Activated CD8-positive, alpha-beta memory T cell treated with anti-CD3 and anti-CD28 coated beads for 48 hours (primary cell): ENCODE measurements around the gene RBM47.

Source experiments
- DNase-seq, 3 experiments: peaks; one replicate each; pipeline ENCODE4 v3.0.0-alpha.2; 2020; ENCODE audit warnings: low read depth in 2 of 3, low spot score in 2 of 3

The RBM47 gene

DNA sequence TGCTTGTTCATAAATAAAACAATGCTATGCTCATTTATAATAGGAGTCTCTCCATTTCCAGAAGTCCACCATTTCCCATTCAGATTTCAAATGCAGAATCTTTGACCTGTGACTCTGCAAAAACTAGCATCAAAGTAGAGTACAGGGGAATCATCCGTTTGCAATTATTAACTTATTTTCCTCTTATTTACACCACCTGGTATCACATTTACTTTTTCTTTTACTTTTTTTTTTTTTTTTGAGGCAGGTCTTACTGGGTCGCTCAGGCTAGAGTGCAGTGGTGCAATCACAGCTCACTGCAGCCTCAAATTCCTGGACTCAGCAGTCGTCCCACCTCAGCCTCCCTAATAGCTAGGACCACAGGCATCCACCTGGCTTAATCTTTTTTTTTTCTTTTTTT is 37.6 kb downstream of the RBM47 start:
- no peak for DNase-seq

DNA sequence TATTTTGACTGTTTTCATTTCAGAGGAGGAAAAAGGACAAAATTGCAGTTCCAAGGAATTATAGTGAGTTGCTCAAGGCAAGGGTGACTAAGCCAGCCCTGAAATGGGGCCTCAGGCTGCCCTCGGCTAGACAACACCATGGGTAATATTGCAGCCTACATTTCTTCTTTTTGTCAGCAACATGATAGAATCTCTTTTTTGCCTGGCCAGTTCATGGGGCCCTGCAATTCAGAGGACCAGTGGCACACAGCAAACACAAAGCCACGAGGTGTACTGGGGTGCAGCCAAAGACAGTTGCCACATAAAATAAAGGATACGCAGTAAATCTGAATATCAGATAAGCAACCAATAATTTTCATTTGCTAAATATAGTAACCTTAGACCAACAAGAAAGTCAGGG is 41.8 kb downstream of the RBM47 start:
- DNase-seq, result no peak

GRCh38 chr4:40587351-40587750 is 42.3 kb downstream of the RBM47 start:
- DNase-seq, result no peak

- DNase-seq, result no peak
Measured at GRCh38 chr4:40586729-40587128, 42.9 kb downstream of the RBM47 start.

DNA sequence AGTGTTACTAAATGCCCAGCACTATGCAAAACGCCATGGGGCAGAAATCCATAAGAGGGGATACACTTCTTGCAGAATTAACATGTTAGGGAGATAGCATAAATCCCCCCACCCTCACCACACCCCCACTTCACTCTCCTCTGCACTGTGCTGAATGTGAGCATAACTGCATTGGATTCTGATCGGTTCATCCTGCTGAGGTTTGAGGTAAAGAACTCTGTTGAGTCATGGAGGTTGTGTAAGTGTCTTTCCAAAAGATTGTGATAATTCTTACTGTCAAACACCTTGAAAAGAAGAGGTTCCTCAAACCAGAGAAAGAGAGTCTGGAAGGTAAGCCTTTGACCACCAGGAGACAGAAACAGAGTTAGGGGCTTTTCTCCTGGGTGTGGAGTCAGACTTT is 43.6 kb downstream of the RBM47 start:
- no peak for DNase-seq

GRCh38 chr4:40585201-40585799 is 44.4 kb downstream of the RBM47 start:
- no peak for DNase-seq

- DNase-seq, result no peak
Measured at GRCh38 chr4:40584517-40585141, 45.0 kb downstream of the RBM47 start.

DNA sequence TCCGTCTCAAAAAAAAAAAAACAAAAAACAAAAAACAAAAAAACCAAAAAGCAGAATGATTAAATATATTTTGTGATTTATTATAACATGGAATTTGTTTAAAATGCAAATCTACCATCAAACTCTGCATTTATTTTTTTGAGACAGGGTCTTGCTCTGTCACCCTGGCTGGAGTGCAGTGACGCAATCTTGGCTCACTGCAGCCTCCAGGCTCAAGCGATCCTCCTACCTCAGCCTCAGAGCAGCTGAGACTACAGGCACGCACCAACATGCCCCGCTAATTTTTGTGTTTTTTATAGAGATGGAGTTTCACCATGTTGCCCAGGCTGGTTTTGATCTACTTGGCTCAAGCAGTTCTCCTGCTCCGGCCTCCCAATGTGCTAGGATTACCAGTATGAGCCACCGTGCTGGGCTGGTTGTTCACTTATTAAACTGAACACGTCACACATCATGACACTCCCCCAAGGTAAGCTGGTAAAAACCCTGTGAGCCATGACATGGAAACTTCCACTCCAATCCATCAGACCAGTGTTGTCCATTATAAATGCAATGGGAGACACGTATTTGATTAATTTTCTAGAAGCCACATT is 45.7 kb downstream of the RBM47 start:
- DNase-seq, result no peak

DNA sequence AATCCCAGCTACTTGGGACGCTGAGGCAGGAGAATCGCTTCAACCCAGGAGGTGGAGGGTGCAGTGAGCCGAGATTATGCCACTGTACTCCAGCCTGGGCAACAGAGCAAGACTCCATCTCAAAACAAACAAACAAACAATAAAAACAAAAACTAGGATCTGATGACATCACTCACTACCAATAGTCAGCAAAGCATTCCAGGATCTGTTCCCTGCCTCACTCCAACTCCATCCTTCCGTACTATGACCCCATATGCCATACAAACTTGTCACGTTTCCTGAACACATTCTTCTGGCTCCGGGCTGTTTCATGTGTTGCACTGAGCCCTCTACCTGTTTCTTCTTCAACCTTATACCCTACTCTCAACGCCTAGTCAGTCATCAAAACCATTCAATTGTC is 47.3 kb downstream of the RBM47 start:
- DNase-seq, result no peak

DNA sequence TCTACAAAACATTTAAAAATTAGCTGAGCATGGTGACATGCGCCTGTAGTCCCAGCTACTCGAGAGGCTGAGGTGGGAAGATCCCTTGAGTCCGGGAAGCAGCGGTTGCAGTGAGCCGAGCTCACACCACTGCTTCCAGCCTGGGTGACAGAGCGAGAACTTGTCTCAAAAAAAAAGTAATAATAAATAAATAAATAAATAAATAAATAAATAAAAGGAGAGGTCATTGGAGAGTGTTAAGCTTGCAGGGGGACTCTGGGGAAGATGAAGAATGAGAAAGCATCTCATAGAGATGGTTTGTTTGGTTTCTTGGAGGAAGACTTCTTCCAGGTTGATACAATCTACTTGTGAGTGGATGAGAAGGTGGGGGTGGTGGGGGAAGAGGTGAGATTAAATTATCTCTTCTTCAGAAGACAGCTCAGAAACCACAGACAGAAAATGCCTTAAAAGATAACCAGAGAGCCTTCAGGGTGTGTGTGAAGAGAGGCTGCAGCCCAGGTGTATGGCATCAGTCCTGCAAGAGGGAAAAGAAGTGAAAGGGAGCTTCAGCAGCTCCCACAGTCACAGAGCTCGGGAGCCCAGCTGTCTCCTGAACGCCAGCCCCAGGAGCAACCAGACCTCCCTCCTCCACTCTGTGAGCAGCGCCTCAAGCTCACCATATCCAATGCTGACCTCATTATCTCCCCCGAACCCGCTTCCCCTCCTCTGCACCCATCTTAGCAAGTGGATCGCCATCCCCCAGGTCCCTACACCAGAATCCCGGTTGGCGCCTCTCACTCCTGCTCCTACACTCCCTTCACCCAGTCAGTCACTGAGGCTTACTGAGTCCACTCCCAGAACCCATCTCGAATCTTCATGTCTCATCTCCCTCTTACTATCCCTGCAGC is 48.2 kb downstream of the RBM47 start:
- no peak for DNase-seq

DNA sequence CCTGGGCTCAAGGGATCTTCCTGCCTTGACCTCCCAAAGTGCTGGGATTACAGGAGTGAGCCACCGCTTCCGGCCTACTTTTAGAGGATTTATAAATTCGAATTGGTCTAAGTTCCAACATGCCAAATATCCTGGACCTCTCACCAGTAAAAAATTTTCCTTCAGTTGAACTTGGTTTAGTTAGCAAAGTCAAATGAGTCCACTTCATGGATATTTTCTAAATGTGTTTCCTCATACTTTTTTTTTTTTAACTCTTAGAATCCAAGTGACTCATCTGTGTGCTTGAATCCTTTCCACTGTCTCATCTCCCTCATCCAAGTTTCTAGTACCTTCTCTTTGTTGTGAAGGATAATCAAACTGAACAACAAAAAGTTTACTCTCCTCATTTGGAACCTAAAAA is 49.7 kb downstream of the RBM47 start:
- DNase-seq, result no peak

DNA sequence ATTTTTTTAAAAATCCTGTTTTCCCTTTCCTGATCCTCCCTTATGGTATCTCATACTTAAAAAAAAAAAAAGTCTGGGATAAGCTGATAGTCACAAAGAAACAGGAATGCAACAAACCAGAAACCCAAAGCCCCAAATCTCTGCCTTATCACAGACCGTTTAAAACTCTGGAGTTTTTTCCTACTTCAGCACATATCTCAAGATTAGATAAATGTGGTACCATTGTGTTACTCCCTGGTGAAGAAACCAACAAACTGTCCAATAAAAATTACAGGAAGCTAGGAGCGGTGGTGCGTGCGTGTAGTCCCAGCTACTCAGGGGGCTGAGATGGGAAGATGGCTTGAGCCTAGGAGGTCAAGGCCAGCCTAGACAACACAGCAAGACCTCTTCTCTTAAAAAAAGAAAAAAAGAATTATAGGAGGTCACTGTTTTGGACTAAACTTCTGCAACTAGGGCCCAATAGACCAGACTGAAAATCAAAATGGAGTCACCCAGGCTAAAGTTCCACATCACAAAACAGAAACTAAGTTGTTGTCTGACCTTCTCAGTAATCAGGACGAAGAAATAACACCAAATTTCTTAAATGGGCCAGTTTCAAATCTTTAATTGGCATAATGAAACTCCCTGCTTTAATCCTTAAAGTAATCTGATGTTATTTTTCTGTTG is 51.9 kb downstream of the RBM47 start:
- DNase-seq, result no peak

DNA sequence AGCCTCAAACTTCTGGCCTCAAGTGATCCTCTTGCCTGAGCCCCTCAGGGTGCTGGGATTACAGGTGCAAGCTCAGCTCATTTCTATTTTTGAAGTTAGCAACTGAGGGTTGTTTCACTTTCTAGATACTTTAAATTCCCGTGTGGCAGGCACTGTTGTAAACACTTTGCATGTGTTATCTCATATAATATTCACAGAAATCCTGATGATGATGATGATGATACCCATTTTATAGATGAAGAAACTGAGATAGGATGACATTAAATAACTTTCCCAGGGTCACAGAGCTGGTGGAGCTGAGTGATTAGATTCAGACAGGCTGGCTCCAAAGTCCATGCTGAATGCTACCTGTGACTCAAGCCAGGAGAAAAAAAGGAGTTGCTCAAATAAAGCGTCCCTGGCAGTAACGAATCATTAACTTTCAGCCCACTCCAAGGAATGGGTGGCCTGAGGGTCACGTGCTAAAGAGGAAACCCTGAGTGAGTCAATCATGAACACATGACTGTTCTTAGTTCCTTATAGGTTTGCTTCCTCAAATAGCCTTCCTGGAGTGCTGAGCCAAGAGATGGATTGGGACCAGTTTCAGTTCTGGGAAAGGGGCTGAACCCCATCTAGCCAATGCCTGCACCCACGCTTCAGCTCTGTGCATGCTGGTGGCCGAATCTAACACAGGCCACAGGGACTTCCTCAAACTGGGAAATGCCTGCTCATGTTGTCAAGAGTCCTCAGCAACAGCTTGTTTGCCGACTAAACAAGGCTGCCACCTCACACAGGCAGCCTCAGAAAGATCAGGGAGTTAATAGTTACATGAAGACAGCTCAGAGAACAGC is 52.8 kb downstream of the RBM47 start:
- DNase-seq, result peak in 1 of 3 experiments; percentile 3

GRCh38 chr4:40575846-40576245 is 53.8 kb downstream of the RBM47 start:
- DNase-seq, result no peak

DNA sequence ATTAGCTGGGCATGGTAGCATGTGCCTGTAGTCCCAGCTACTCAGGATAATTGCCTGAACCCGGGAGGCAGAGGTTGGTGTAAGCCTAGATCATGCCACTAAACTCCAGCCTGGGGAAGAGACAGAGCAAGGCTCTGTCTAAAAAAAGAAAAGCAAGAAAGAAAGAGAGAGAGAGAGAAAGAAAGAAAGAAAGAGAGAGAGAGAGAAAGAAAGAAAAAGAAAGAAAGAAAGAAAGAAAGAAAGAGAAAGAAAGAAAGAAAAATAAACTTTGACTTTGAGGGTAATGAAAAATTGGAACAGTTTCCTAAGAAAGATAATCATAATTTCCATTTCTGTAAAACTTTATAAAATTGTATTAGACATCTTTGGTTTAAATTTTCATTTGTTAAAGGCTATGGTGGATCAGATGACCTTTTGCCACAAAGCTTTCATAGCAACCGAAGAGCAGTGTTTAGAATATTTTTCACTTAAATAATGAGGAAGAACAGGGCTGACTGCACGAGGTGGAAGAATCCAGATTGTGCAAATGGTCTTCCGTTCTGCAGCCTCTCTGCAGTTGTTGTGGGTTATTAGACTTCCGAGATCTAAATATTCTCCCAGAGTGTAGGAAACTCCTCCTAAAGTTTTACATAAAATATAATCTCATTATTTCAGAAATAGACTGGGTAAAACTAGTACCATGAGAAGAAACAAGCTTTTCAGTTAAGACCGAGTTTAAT is 55.9 kb downstream of the RBM47 start:
- no peak for DNase-seq

DNA sequence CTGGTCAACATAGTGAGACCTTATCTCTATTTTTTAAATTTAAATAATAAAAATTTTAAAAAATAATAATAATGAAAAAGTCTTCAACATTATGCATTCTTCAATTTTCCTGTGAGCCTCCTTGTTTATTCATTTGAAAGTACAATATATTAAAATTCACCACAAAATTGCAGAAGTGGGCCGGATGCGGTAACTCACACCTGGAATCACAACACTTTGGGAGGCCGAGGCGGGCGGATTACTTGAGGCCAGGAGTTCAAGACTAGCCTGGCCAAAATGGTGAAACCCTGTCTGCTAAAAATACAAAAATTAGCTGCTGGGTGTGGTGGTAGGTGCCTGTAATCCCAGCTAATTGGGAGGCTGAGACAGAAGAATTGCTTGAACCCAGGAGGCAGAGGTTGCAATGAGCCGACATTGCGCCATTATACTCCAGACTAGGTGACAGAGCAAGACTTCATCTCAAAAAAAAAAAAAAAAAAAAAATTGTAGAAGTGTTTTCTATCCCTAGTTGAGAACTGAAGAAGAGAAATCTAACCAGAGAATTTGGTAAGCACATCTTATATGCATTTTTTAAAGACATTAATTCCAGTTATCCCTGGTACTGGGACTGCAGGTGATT is 56.9 kb downstream of the RBM47 start:
- DNase-seq, result no peak

DNA sequence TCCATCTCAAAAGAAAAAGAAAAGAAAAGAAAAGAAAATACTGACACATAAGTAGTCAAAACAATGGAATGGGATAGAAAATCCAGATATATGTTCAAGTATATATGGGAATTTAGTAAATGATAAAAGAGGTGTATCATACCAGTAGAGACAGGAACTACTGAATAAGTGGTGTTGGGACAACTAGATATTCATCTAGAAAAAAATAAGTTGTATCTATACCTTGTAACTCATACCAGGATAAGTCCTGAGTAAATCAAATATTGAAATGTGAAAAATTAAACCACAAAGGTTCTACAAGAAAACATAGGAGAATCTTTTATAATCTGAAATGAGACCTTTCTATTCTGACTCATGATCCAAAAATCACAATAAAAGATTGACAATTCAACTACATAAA is 58.5 kb downstream of the RBM47 start:
- no peak for DNase-seq

DNA sequence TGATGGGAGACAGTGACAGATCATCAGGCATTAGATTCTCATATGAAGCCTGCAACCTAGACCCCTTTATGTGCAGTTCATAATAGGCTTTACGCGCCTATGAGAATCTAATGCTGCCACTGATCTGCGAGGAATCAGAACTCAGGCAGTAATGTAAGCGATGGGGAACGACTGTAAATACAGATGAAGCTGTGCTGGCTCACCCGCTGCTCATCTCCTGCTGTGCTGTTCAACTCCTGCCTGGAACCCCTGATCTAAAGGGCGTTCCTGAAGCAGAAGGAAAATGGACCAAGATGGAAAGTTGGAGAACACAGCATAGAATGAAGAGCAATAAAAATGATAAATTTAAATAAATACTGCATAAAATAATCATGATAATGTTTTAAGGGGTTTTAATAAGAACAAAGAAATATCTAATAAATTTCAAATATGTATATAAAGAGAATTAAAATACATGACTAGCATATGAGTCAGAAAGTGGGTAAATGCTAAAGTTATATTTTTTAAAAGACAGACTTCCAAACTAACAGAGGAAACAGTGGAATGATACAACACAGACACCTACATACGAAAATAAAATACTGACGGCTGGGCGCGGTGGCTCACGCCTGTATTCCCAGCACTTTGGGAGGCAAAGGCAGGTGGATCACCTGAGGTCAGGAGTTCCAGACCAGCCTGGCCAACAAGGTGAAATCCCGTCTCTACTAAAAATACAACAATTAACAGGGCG is 59.2 kb downstream of the RBM47 start:
- DNase-seq, result no peak
